ENCODE measurements around the gene RIN3.

Gene RIN3

GRCh38 chr14:92646952-92647796 is 133.6 kb downstream of the RIN3 start:
- DNase-seq (ENCODE audit: low spot score): peak; percentile 23

GRCh38 chr14:92647797-92648279 is 134.3 kb downstream of the RIN3 start:
- no peak for DNase-seq (ENCODE audit: low spot score)

GRCh38 chr14:92649066-92649465 is 135.5 kb downstream of the RIN3 start:
- no peak for DNase-seq (ENCODE audit: low spot score)

GRCh38 chr14:92649934-92650545 is 136.5 kb downstream of the RIN3 start:
- DNase-seq (ENCODE audit: low spot score): no peak

GRCh38 chr14:92650581-92651105 is 137.1 kb downstream of the RIN3 start:
- no peak for DNase-seq (ENCODE audit: low spot score)

- no peak for DNase-seq (ENCODE audit: low spot score)
These were observed 137.7 kb downstream of the RIN3 start for GRCh38 chr14:92651106-92651757.

- DNase-seq (ENCODE audit: low spot score): no peak
These were observed 138.3 kb downstream of the RIN3 start for GRCh38 chr14:92651758-92652406.

GRCh38 chr14:92652413-92653151 is 139.0 kb downstream of the RIN3 start:
- DNase-seq (ENCODE audit: low spot score): no peak

GRCh38 chr14:92653162-92653651 is 139.6 kb downstream of the RIN3 start:
- no peak for DNase-seq (ENCODE audit: low spot score)

GRCh38 chr14:92654239-92654901 is 140.8 kb downstream of the RIN3 start:
- DNase-seq (ENCODE audit: low spot score): no peak

- DNase-seq (ENCODE audit: low spot score): no peak
These were observed 142.0 kb downstream of the RIN3 start for GRCh38 chr14:92655419-92656201.

- DNase-seq (ENCODE audit: low spot score): no peak
These were observed 142.9 kb downstream of the RIN3 start for GRCh38 chr14:92656306-92657081.

- DNase-seq (ENCODE audit: low spot score): no peak
These were observed 144.0 kb downstream of the RIN3 start for GRCh38 chr14:92657457-92658142.

- DNase-seq (ENCODE audit: low spot score): no peak
These were observed 144.6 kb downstream of the RIN3 start for GRCh38 chr14:92658160-92658559.

GRCh38 chr14:92658684-92659083 is 145.1 kb downstream of the RIN3 start:
- no peak for DNase-seq (ENCODE audit: low spot score)

- DNase-seq (ENCODE audit: low spot score): no peak
These were observed 146.4 kb downstream of the RIN3 start for GRCh38 chr14:92659765-92660561.

GRCh38 chr14:92660571-92660970 is 147.0 kb downstream of the RIN3 start:
- no peak for DNase-seq (ENCODE audit: low spot score)

- DNase-seq (ENCODE audit: low spot score): no peak
These were observed 149.5 kb downstream of the RIN3 start for GRCh38 chr14:92663049-92663448.
